Adrenal gland (tissue), 5 donors: ENCODE data around the gene ACER1.

Experiments used
- CTCF ChIP-seq, 6 experiments: fragments of 450-650 bp in 4 of 6; fragments of 200-600 bp in 2 of 6; sonication (generic) in 1 of 6; IDR thresholded peaks; 1 replicate in 5 of 6; 2 replicates in 1 of 6; pipeline versions ENCODE4 v1.5.1 to v1.8.0; 2016 to 2021; ENCODE audit warnings: antibody characterized with exemption in 6 of 6, mild to moderate bottlenecking in 2 of 6, moderate library complexity in 1 of 6
- POLR2A ChIP-seq, 2 donors: fragments of 450-650 bp; IDR thresholded peaks; one replicate each; pipeline ENCODE4 v1.6.1; 2017; ENCODE audit warnings: antibody characterized with exemption in 2 of 2, mild to moderate bottlenecking in 2 of 2, moderate library complexity in 1 of 2
- donor health status: DM: no; HTN: no; CAD: no.

DNA sequence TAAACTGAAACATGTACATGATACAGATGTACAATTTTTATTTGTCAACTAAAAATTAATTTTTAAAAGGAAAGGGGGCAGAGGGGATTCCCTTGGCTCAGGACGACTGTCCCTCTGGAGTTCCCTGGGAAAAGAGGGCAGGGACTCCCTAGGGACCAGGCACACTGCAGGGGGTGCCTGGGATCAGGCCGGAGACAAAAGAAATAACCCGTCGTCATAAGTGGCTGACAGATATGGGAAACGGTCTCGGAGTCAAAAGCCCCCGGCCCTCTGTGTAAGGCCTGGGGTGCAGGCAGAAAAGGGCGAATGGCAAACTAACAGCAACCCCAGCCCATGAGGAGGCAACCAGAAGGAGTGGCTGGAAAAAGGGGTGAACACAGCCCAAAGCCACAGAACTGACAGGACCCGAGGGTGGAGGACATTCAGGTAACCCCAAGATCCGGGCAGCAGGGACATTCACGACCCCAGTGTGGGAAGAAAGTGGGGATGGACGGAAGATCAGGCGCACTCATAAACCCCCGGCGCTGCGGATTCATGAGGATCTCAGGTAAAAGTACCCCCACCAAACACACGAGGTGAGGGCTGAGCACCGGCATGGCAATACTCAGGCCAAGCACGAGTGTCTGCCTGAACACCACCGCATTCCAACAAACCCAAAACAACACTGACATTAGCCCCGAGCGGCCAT is 60.4 kb downstream of the ACER1 start:
- TF ChIP-seq CTCF (IDR thresholded peaks at IDR 0.05) (no peak), POLR2A (IDR thresholded peaks at IDR 0.05) (no peak)
